Peyer's patch (tissue), 4 donors: Measurements from ENCODE around the gene GNAS. TPM values are rescaled to one million over a fixed set of nuclear protein-coding genes. Genes with fewer than 3 reads are reported as not detected.

ENCODE experiments used
- DNase-seq, 3 donors: peaks; one replicate each; pipeline ENCODE4 v3.0.0-alpha.2; 2017 to 2019
- H3K27ac ChIP-seq, 4 donors: fragments of 200-600 bp; sonication (generic); one replicate each; pipeline ENCODE4 v1.5.1; 2016 to 2019
- H3K27me3 ChIP-seq, 2 donors: fragments of 200-600 bp; sonication (generic); one replicate each; pipeline ENCODE4 v1.5.1; 2019
- H3K36me3 ChIP-seq, 3 donors: fragments of 200-600 bp; sonication (generic); one replicate each; pipeline ENCODE4 v1.5.1; 2016 to 2019
- H3K4me1 ChIP-seq, 4 donors: fragments of 200-600 bp; sonication (generic); one replicate each; pipeline ENCODE4 v1.5.1; 2016 to 2019
- H3K4me3 ChIP-seq, 4 donors: fragments of 200-600 bp; sonication (generic); 1 replicate in 3 of 4; 2 replicates in 1 of 4; pipeline ENCODE4 v1.5.1; 2016 to 2019; ENCODE audit warnings: mild to moderate bottlenecking in 1 of 4
- H3K9me3 ChIP-seq, 4 donors: fragments of 200-600 bp; sonication (generic); one replicate each; pipeline ENCODE4 v1.5.1; 2016 to 2019; ENCODE audit warnings: mild to moderate bottlenecking in 1 of 4
- POLR2A ChIP-seq, 2 donors: fragments of 450-650 bp; IDR thresholded peaks; one replicate each; pipeline ENCODE4 v1.5.1; 2017; ENCODE audit warnings: antibody characterized with exemption in 2 of 2, mild to moderate bottlenecking in 2 of 2, moderate library complexity in 2 of 2
- total RNA-seq, 4 donors: library from RNA; depleted of rRNA; stranded (reverse); fragments of >200 nt; gene quantifications; one replicate each; pipeline ENCODE4 v1.1.0, GENCODE V29; 2016
- TF ChIP-seq, protein P1 (sequence below), 6 experiments: fragments of 450-650 bp in 4 of 6; fragments of 200-600 bp in 2 of 6; sonication (generic) in 1 of 6; IDR thresholded peaks; one replicate each; pipeline ENCODE4 v1.5.1; 2017 to 2019; ENCODE audit warnings: antibody characterized with exemption in 6 of 6, mild to moderate bottlenecking in 3 of 6, moderate library complexity in 1 of 6

The GNAS gene
- total RNA-seq, 4 donors from 2014 or later, result 382 to 889 (median 658) TPM

- Histone ChIP-seq H3K4me1 (no peaks in the 10 kb centered on the region), H3K4me3 (no peak overlapping the region), H3K36me3 (no peaks in the 10 kb centered on the region), H3K9me3 (no peaks in the 10 kb centered on the region), H3K27ac (no peak overlapping the region), H3K27me3 (no peaks in the 10 kb centered on the region)
- no peak for DNase-seq
- no peak for TF ChIP-seq POLR2A (IDR thresholded peaks at IDR 0.05)
- TF ChIP-seq, protein P1, sequence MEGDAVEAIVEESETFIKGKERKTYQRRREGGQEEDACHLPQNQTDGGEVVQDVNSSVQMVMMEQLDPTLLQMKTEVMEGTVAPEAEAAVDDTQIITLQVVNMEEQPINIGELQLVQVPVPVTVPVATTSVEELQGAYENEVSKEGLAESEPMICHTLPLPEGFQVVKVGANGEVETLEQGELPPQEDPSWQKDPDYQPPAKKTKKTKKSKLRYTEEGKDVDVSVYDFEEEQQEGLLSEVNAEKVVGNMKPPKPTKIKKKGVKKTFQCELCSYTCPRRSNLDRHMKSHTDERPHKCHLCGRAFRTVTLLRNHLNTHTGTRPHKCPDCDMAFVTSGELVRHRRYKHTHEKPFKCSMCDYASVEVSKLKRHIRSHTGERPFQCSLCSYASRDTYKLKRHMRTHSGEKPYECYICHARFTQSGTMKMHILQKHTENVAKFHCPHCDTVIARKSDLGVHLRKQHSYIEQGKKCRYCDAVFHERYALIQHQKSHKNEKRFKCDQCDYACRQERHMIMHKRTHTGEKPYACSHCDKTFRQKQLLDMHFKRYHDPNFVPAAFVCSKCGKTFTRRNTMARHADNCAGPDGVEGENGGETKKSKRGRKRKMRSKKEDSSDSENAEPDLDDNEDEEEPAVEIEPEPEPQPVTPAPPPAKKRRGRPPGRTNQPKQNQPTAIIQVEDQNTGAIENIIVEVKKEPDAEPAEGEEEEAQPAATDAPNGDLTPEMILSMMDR (IDR thresholded peaks at IDR 0.05), result no peak
Observed at GRCh38 chr20:58810879-58811250, 41.7 kb upstream of the GNAS start.

GRCh38 chr20:58811334-58811733 is 41.2 kb upstream of the GNAS start:
- H3K4me3 ChIP-seq, result no peak overlapping the region
- no peak overlapping the region for H3K27ac ChIP-seq
- no peaks in the 10 kb centered on the region for H3K9me3 ChIP-seq
- no peaks in the 10 kb centered on the region for H3K27me3 ChIP-seq
- DNase-seq, result no peak
- no peaks in the 10 kb centered on the region for H3K4me1 ChIP-seq
- no peak for TF ChIP-seq POLR2A (IDR thresholded peaks at IDR 0.05)
- TF ChIP-seq, protein P1 (IDR thresholded peaks at IDR 0.05), result no peak
- H3K36me3 ChIP-seq, result no peaks in the 10 kb centered on the region

GRCh38 chr20:58813369-58813768 is 39.1 kb upstream of the GNAS start:
- no peaks in the 10 kb centered on the region for H3K36me3 ChIP-seq
- H3K27me3 ChIP-seq, result no peaks in the 10 kb centered on the region
- H3K9me3 ChIP-seq, result no peaks in the 10 kb centered on the region
- H3K4me3 ChIP-seq, result no peak overlapping the region
- no peak for TF ChIP-seq POLR2A (IDR thresholded peaks at IDR 0.05)
- TF ChIP-seq, protein P1 (IDR thresholded peaks at IDR 0.05), result no peak
- DNase-seq, result no peak
- H3K4me1 ChIP-seq, result no peaks in the 10 kb centered on the region
- no peak overlapping the region for H3K27ac ChIP-seq

GRCh38 chr20:58815448-58815847 is 37.1 kb upstream of the GNAS start:
- no peak for TF ChIP-seq POLR2A (IDR thresholded peaks at IDR 0.05)
- Histone ChIP-seq H3K36me3 (no peaks in the 10 kb centered on the region), H3K4me3 (no peak overlapping the region), H3K9me3 (no peaks in the 10 kb centered on the region), H3K4me1 (no peaks in the 10 kb centered on the region), H3K27me3 (no peaks in the 10 kb centered on the region), H3K27ac (no peak overlapping the region)
- DNase-seq, result no peak

- DNase-seq, result no peak
- no peaks in the 10 kb centered on the region for H3K9me3 ChIP-seq
- H3K36me3 ChIP-seq, result no peaks in the 10 kb centered on the region
- no peak overlapping the region for H3K4me3 ChIP-seq
- no peaks in the 10 kb centered on the region for H3K27me3 ChIP-seq
- TF ChIP-seq, protein P1 (IDR thresholded peaks at IDR 0.05), result no peak
- TF ChIP-seq POLR2A (IDR thresholded peaks at IDR 0.05), result no peak
- no peaks in the 10 kb centered on the region for H3K4me1 ChIP-seq
- no peak overlapping the region for H3K27ac ChIP-seq
Observed at GRCh38 chr20:58816051-58816450, 36.5 kb upstream of the GNAS start.

GRCh38 chr20:58816957-58817651 is 35.4 kb upstream of the GNAS start:
- H3K4me1 ChIP-seq, result no peaks in the 10 kb centered on the region
- peak in 1 of 3 donors; percentile 33 for DNase-seq
- TF ChIP-seq POLR2A (IDR thresholded peaks at IDR 0.05), result no peak
- TF ChIP-seq, protein P1 (IDR thresholded peaks at IDR 0.05), result no peak
- no peaks in the 10 kb centered on the region for H3K27me3 ChIP-seq
- no peak overlapping the region for H3K27ac ChIP-seq
- no peak overlapping the region for H3K4me3 ChIP-seq
- no peaks in the 10 kb centered on the region for H3K36me3 ChIP-seq
- no peaks in the 10 kb centered on the region for H3K9me3 ChIP-seq
